ENCODE data around the gene ZNF138. TPM values are rescaled to one million over a fixed set of nuclear protein-coding genes. Genes with fewer than 3 reads are reported as not detected.

Gene ZNF138
- total RNA-seq, 1 experiment from 2014 or later, result 25.6 TPM

GRCh38 chr7:64774204-64774842, 19.9 kb upstream of the ZNF138 start:
- Mint-ChIP-seq H3K27ac (no peak overlapping the region), H3K4me3 (no peak overlapping the region), H3K36me3 (ENCODE audit: insufficient read depth in 1 of 3, low read depth in 3 of 3) (peaks cover 0 to 25% (median 2%) of the 10 kb centered on the region in 3 experiments; a peak in 3 of 7 replicates), H3K4me1 (no peaks in the 10 kb centered on the region), H3K27me3 (ENCODE audit: low read depth) (no peaks in the 10 kb centered on the region), H3K9me3 (peaks cover 75 to 77% of the 10 kb centered on the region in 2 experiments)
- Histone ChIP-seq H2BK5ac (ENCODE audit: insufficient read length, low read length) (no peak overlapping the region), H3K9ac (ENCODE audit: extremely low read depth, insufficient read length, low read length) (no peak overlapping the region), H3K18ac (ENCODE audit: insufficient read length, low read depth, low read length) (no peak overlapping the region), H2BK120ac (ENCODE audit: low read depth, low read length, poor library complexity, severe bottlenecking) (no peak overlapping the region), H3K27ac (ENCODE audit: insufficient read length, low read depth, low read length) (no peak overlapping the region), H4K20me1 (ENCODE audit: control insufficient read depth, insufficient read depth, insufficient read length) (no peaks in the 10 kb centered on the region), H4K91ac (ENCODE audit: insufficient read length, low read depth, low read length) (no peak overlapping the region), H2AFZ (ENCODE audit: low read length) (no peak overlapping the region), H2AK5ac (ENCODE audit: insufficient read length, low read length) (no peak overlapping the region), H3K9me3 (ENCODE audit: control insufficient read depth, low read depth, low read length) (peaks cover 22% of the 10 kb centered on the region), H3K23me2 (ENCODE audit: insufficient read length, low read depth, low read length, poor library complexity, severe bottlenecking) (no peaks in the 10 kb centered on the region), H3K4ac (ENCODE audit: low read depth, low read length) (no peak overlapping the region), H3K56ac (ENCODE audit: insufficient read length, low read depth, low read length) (no peak overlapping the region), H2BK15ac (ENCODE audit: low read depth, low read length) (no peak overlapping the region), H3K4me2 (ENCODE audit: insufficient read depth, insufficient read length, low read length) (no peak overlapping the region), H3K23ac (ENCODE audit: insufficient read length, low read depth, low read length) (no peak overlapping the region), H2BK20ac (ENCODE audit: low read depth, low read length, poor library complexity, severe bottlenecking) (no peak overlapping the region), H4K8ac (replicated peaks; ENCODE audit: insufficient read length, low read depth, low read length) (no peak overlapping the region), H3K27me3 (ENCODE audit: insufficient read depth, low read length) (no peaks in the 10 kb centered on the region), H4K5ac (ENCODE audit: insufficient read length, low read depth, low read length) (no peak overlapping the region), H3K4me1 (ENCODE audit: insufficient read depth, low read length) (no peaks in the 10 kb centered on the region), H3K79me1 (ENCODE audit: insufficient read depth, low read depth, low read length, poor library complexity, severe bottlenecking) (no peaks in the 10 kb centered on the region), H3K14ac (ENCODE audit: insufficient read depth, low read length) (no peak overlapping the region), H2BK12ac (ENCODE audit: insufficient read length, low read depth, low read length) (no peak overlapping the region), H3T11ph (ENCODE audit: low read length) (no peak overlapping the region), H3K79me2 (ENCODE audit: insufficient read depth, low read length) (no peaks in the 10 kb centered on the region)
- no peak for DNase-seq
- TF ChIP-seq CTCF (conservative IDR thresholded peaks at IDR 0.05), result no peak
- no CpG with 5 or more reads among the region's 2 CpGs for WGBS (ENCODE audit: extremely low coverage, insufficient read length, low lambda C conversion rate)

All from H9 (cell line).